ENCODE data around the gene EIF6.

The EIF6 gene

GRCh38 chr20:35290186-35290886 lies 5.8 kb upstream of the EIF6 start (continued):
- TF ChIP-seq KLF1 (tag by site-specific recombination; IDR thresholded peaks at IDR 0.05), result no peak
- no peak for TF ChIP-seq GLI4 (tag by site-specific recombination; IDR thresholded peaks at IDR 0.05)

DNA sequence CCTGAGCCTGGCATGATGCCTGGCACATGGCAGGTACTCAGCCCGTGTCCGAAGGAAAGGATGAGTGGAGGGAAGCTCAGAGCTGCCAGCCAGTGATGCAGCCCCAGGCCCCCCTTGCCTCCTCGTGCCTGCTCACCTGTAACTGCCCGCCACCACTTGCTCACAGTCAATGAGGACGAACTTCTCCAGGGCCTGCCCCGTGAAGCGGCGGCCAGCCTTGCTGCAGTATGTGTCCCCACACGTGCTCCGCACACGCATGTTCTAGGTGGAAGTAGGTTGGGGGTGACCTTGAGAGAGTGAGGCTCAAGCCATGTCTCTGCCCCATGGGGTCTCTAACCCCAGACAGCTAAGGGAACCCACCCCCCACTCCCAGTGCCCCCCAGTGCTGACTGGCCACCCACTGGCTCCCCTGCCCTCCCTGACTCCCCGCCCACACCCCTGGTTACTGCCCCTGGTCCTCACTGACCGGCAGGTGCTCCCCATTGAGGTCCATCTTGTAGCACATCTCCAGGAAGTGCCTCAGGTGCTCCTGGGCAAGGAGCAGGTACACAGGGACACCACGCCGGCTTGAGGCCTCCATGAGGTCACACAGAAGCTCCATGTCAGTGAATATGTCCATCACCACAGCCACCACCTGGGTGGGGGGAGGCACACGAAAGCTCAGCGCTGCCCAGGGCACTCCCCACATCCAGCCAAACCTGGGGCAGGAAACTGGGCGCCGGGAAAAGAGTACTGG lies 3.9 kb upstream of the EIF6 start:
- peaks cover 0 to 3% of the 10 kb centered on the region in 2 experiments; a peak in 2 of 3 replicates for H3K36me3 ChIP-seq (ENCODE audit: control insufficient read depth in 2 of 2, insufficient read depth in 1 of 2, low read length in 2 of 2)
- ChIA-PET CTCF (interaction anchor here (2.3 kb wide), 1 partner anchor 15 kb away, joined by 7 read pairs; no protein-coding TSS in a partner anchor), POLR2A (no interaction called here)
- H3K4me3 ChIP-seq (ENCODE audit: low read depth, low read length), result no peak overlapping the region
- H3K9me3 ChIP-seq (ENCODE audit: control insufficient read depth, insufficient read depth, low read depth, low read length), result no peaks in the 10 kb centered on the region
- H3K27ac ChIP-seq (ENCODE audit: extremely low read depth, low read depth, low read length), result no peak overlapping the region
- no peaks in the 10 kb centered on the region for H3K4me1 ChIP-seq (ENCODE audit: control insufficient read depth, insufficient read depth, low read length)
- TF ChIP-seq ZNF645 (tag by site-specific recombination; IDR thresholded peaks at IDR 0.05), result no peak
- no peak for TF ChIP-seq ZNF501 (tag by site-specific recombination; IDR thresholded peaks at IDR 0.05)
- no peak for TF ChIP-seq TCF7L2 (IDR thresholded peaks at IDR 0.05; ENCODE audit: borderline replicate concordance, low read depth, low read length)
- no peak for TF ChIP-seq ZNF2 (tag by site-specific recombination; IDR thresholded peaks at IDR 0.05)
- TF ChIP-seq, protein P1, sequence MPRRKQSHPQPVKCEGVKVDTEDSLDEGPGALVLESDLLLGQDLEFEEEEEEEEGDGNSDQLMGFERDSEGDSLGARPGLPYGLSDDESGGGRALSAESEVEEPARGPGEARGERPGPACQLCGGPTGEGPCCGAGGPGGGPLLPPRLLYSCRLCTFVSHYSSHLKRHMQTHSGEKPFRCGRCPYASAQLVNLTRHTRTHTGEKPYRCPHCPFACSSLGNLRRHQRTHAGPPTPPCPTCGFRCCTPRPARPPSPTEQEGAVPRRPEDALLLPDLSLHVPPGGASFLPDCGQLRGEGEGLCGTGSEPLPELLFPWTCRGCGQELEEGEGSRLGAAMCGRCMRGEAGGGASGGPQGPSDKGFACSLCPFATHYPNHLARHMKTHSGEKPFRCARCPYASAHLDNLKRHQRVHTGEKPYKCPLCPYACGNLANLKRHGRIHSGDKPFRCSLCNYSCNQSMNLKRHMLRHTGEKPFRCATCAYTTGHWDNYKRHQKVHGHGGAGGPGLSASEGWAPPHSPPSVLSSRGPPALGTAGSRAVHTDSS (tag by site-specific recombination; IDR thresholded peaks at IDR 0.05), result no peak
- TF ChIP-seq ZNF514 (tag by site-specific recombination; IDR thresholded peaks at IDR 0.05), result no peak
- no peak for TF ChIP-seq ZNF571 (tag by site-specific recombination; IDR thresholded peaks at IDR 0.05)
- TF ChIP-seq KLF9 (tag by site-specific recombination; IDR thresholded peaks at IDR 0.05; ENCODE audit: low read depth), result no peak
- no peak for TF ChIP-seq SP7 (tag by site-specific recombination; IDR thresholded peaks at IDR 0.05)
- no peak for TF ChIP-seq ZNF140 (tag by site-specific recombination; IDR thresholded peaks at IDR 0.05)
- TF ChIP-seq ZNF311 (tag by site-specific recombination; IDR thresholded peaks at IDR 0.05; ENCODE audit: borderline replicate concordance), result no peak
- no peak for TF ChIP-seq PRDM2 (tag by site-specific recombination; IDR thresholded peaks at IDR 0.05; ENCODE audit: borderline replicate concordance)
- no peak for TF ChIP-seq ZFP69B (tag by site-specific recombination; IDR thresholded peaks at IDR 0.05)
- no peak for TF ChIP-seq ZNF19 (tag by site-specific recombination; IDR thresholded peaks at IDR 0.05; ENCODE audit: low read depth)
- TF ChIP-seq ZNF426 (tag by site-specific recombination; IDR thresholded peaks at IDR 0.05), result no peak

Measured in HEK293 (cell line).